ENCODE data around the gene MAP1LC3B.

DNA sequence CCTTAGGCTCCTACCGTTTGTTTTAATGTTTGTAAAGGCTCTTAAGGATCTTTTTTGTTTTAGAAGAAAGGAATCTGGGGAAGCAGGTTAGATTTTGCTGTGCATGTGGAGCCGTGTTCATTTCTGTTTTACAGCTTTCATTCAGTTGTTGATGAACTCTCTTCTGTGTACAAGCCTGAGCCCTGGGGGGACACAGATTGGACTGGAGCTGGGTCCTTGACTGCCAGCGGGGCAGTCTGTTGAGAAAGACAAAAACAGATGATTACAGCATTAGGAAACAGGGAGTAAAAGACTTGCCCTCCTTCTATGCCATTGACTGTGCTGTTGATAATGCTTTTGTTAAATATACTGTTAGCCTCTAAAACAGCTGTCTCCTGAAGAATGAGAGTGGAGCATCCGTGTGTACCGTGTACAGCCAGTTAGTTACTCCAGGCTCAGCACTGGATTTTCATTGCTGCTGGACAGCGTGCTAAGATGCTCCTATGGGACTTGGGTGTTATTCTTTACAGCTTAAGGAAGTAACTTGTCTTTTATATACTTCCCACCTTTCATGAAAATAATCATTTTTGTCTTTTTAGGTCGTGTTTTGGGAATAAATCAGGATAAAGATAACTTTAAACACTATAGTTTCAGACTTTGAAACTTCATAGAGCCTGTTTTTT, 3.2 kb downstream of the MAP1LC3B start:
- TF ChIP-seq KDM1A (IDR thresholded peaks at IDR 0.05; ENCODE audit: borderline replicate concordance, low read length) (no peak), RAD21 (IDR thresholded peaks at IDR 0.05 in 1 of 2, conservative IDR thresholded peaks at IDR 0.05 in 1 of 2; ENCODE audit: low read depth in 2 of 2, low read length in 2 of 2) (no peak), CHD2 (IDR thresholded peaks at IDR 0.05; ENCODE audit: low read length) (no peak), MAX (IDR thresholded peaks at IDR 0.05) (no peak), ASH2L (IDR thresholded peaks at IDR 0.05; ENCODE audit: low read length) (no peak), CREB1 (IDR thresholded peaks at IDR 0.05) (no peak), BRCA1 (IDR thresholded peaks at IDR 0.05; ENCODE audit: low read depth, low read length) (no peak), TAF1 (IDR thresholded peaks at IDR 0.05; ENCODE audit: low read depth, low read length) (no peak), ATF3 (IDR thresholded peaks at IDR 0.05; ENCODE audit: insufficient read depth, low read depth, low read length) (no peak), SUZ12 (IDR thresholded peaks at IDR 0.05; ENCODE audit: low read length) (no peak)
- TF ChIP-seq, protein P1, sequence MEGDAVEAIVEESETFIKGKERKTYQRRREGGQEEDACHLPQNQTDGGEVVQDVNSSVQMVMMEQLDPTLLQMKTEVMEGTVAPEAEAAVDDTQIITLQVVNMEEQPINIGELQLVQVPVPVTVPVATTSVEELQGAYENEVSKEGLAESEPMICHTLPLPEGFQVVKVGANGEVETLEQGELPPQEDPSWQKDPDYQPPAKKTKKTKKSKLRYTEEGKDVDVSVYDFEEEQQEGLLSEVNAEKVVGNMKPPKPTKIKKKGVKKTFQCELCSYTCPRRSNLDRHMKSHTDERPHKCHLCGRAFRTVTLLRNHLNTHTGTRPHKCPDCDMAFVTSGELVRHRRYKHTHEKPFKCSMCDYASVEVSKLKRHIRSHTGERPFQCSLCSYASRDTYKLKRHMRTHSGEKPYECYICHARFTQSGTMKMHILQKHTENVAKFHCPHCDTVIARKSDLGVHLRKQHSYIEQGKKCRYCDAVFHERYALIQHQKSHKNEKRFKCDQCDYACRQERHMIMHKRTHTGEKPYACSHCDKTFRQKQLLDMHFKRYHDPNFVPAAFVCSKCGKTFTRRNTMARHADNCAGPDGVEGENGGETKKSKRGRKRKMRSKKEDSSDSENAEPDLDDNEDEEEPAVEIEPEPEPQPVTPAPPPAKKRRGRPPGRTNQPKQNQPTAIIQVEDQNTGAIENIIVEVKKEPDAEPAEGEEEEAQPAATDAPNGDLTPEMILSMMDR (IDR thresholded peaks at IDR 0.05; ENCODE audit: control extremely low read depth in 1 of 3, insufficient read depth in 1 of 3, low read depth in 1 of 3, low read length in 3 of 3), result no peak
